ENCODE measurements around the gene SIK2.

DNA sequence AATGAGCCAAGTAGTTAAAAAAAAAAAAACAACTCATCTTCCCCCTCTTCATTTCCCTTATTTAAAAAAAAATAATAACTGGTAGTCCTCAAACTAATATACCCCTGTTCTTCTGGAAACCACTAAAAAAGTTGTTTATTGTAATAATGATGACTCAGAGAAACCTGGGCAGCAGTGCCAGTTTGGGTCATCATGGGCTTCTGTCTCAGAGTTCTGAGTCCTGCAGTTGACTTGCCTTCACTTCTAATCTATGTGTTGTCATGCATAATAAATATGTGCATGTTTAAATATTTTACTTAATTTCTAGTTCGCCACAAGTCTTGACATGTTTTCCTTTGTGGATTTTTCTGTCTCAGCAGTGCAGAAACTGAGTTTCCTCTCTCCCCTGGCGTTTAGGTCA is 117.1 kb downstream of the SIK2 start:
- TF ChIP-seq, protein P1, sequence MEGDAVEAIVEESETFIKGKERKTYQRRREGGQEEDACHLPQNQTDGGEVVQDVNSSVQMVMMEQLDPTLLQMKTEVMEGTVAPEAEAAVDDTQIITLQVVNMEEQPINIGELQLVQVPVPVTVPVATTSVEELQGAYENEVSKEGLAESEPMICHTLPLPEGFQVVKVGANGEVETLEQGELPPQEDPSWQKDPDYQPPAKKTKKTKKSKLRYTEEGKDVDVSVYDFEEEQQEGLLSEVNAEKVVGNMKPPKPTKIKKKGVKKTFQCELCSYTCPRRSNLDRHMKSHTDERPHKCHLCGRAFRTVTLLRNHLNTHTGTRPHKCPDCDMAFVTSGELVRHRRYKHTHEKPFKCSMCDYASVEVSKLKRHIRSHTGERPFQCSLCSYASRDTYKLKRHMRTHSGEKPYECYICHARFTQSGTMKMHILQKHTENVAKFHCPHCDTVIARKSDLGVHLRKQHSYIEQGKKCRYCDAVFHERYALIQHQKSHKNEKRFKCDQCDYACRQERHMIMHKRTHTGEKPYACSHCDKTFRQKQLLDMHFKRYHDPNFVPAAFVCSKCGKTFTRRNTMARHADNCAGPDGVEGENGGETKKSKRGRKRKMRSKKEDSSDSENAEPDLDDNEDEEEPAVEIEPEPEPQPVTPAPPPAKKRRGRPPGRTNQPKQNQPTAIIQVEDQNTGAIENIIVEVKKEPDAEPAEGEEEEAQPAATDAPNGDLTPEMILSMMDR (IDR thresholded peaks at IDR 0.05): no peak
- no peak for TF ChIP-seq POLR2A (IDR thresholded peaks at IDR 0.05)

Measured in thyroid gland (tissue), 4 donors.